ENCODE results near the gene ELP2. TPM values are rescaled to one million over a fixed set of nuclear protein-coding genes. Genes with fewer than 3 reads are reported as not detected.

The ELP2 gene
- total and polyA plus RNA-seq, 2 of the 8 experiments (the other 6 are each of a cell fraction or from before 2014, with no cell fraction given): 55.8 to 165 TPM

GRCh38 chr18:36157441-36157840, 27.7 kb downstream of the ELP2 start:
- H3K4me3 ChIP-seq (ENCODE audit: extremely low read depth in 1 of 4, insufficient read depth in 2 of 4, low read depth in 3 of 4, low read length in 4 of 4): no peak overlapping the region
- H3K79me1 ChIP-seq (ENCODE audit: low read depth, low read length): no peaks in the 10 kb centered on the region
- no peak overlapping the region for H2BK20ac ChIP-seq (ENCODE audit: low read length)
- H3K4ac ChIP-seq (replicated peaks; ENCODE audit: insufficient read length, low read depth, low read length): no peak overlapping the region
- H4K8ac ChIP-seq (ENCODE audit: extremely low read depth, insufficient read depth, low read length): no peak overlapping the region
- H3K9ac ChIP-seq (replicated peaks in 1 of 4; ENCODE audit: extremely low read depth in 1 of 4, low read depth in 3 of 4, low read length in 3 of 4): no peak overlapping the region
- H3K23me2 ChIP-seq (ENCODE audit: low read depth, low read length): no peaks in the 10 kb centered on the region
- no peak overlapping the region for H2AK5ac ChIP-seq (ENCODE audit: low read depth, low read length)
- TF ChIP-seq SP4 (IDR thresholded peaks at IDR 0.05; ENCODE audit: low read length) (no peak), KDM1A (IDR thresholded peaks at IDR 0.05; ENCODE audit: borderline replicate concordance, low read length) (no peak), POLR2A (IDR thresholded peaks at IDR 0.05; ENCODE audit: control extremely low read depth in 1 of 2, low read depth in 2 of 2, low read length in 2 of 2) (no peak), TEAD4 (IDR thresholded peaks at IDR 0.05; ENCODE audit: low read depth, low read length) (no peak), FOSL1 (IDR thresholded peaks at IDR 0.05; ENCODE audit: insufficient read depth, low read depth, low read length) (no peak), SP1 (IDR thresholded peaks at IDR 0.05; ENCODE audit: low read depth, low read length) (no peak), SRF (IDR thresholded peaks at IDR 0.05; ENCODE audit: low read depth, low read length) (no peak), CTBP2 (IDR thresholded peaks at IDR 0.05; ENCODE audit: borderline replicate concordance, insufficient read depth, insufficient read length, low read length) (no peak), BCL11A (IDR thresholded peaks at IDR 0.05; ENCODE audit: low read depth in 2 of 2, low read length in 2 of 2) (no peak), TAF1 (IDR thresholded peaks at IDR 0.05; ENCODE audit: low read depth, low read length) (no peak), POLR2AphosphoS5 (IDR thresholded peaks at IDR 0.05; ENCODE audit: low read depth, low read length) (no peak), CREB1 (IDR thresholded peaks at IDR 0.05) (no peak), BRCA1 (IDR thresholded peaks at IDR 0.05; ENCODE audit: low read depth, low read length) (no peak), ZNF274 (IDR thresholded peaks at IDR 0.05; ENCODE audit: borderline replicate concordance, extremely low read depth, low read length) (no peak), CHD1 (IDR thresholded peaks at IDR 0.05; ENCODE audit: low read depth, low read length) (no peak)
- H3K14ac ChIP-seq (ENCODE audit: insufficient read length): no peak overlapping the region
- no peak overlapping the region for H3K56ac ChIP-seq (replicated peaks; ENCODE audit: insufficient read length, low read depth, low read length)
- H4K20me1 ChIP-seq (replicated peaks in 1 of 2; ENCODE audit: control insufficient read depth in 1 of 2, insufficient read depth in 2 of 2, low read length in 2 of 2): peaks cover 0 to 3% of the 10 kb centered on the region in 2 experiments
- no peak overlapping the region for H3K4me2 ChIP-seq (ENCODE audit: insufficient read depth in 1 of 2, low read depth in 2 of 2, low read length in 2 of 2)
- no peak overlapping the region for H2AFZ ChIP-seq (ENCODE audit: low read length)
- no peaks in the 10 kb centered on the region for H3K79me2 ChIP-seq (ENCODE audit: control insufficient read depth in 1 of 2, insufficient read depth in 2 of 2, low read length in 2 of 2)
- no peak overlapping the region for H4K5ac ChIP-seq (ENCODE audit: insufficient read length, low read depth, low read length)
- H3K27me3 ChIP-seq (replicated peaks in 1 of 4; ENCODE audit: control insufficient read depth in 3 of 4, extremely low read depth in 1 of 4, insufficient read depth in 3 of 4, low read length in 3 of 4): no peaks in the 10 kb centered on the region
- H2BK5ac ChIP-seq (ENCODE audit: low read depth, low read length): no peak overlapping the region
- no peak overlapping the region for H2BK120ac ChIP-seq (replicated peaks; ENCODE audit: low read depth, low read length)
- FAIRE-seq: no peak
- no peaks in the 10 kb centered on the region for H3K4me1 ChIP-seq (replicated peaks in 1 of 4; ENCODE audit: control insufficient read depth in 3 of 4, insufficient read depth in 4 of 4, low read length in 3 of 4)
- POLR2A ChIA-PET (ENCODE audit: partially characterized antibody): interaction anchor here (1.0 kb wide), 2 partner anchors 8 to 23 kb away, joined by 4 to 5 read pairs; no protein-coding TSS in a partner anchor
- no peak overlapping the region for H3K27ac ChIP-seq (ENCODE audit: low read depth, low read length)
- DNase-seq (ENCODE audit: low read depth in 1 of 2, low spot score in 2 of 2): no peak
- no peaks in the 10 kb centered on the region for H3K9me3 ChIP-seq (ENCODE audit: insufficient read depth in 2 of 2, low read depth in 1 of 2, low read length in 1 of 2)
- H3K23ac ChIP-seq (ENCODE audit: insufficient read length): no peak overlapping the region
- H4K91ac ChIP-seq (replicated peaks; ENCODE audit: insufficient read length, low read length): no peak overlapping the region
- H2BK12ac ChIP-seq (ENCODE audit: low read depth, low read length): no peak overlapping the region
- H3K36me3 ChIP-seq (ENCODE audit: control insufficient read depth in 2 of 4, insufficient read depth in 4 of 4, low read length in 3 of 4): peaks cover 36 to 94% (median 73%) of the 10 kb centered on the region in 4 experiments
- CTCF ChIA-PET (ENCODE audit: partially characterized antibody): interaction anchor here (0.6 to 1.8 kb wide), 9 partner anchors 9 to 140 kb away, joined by 3 to 9 read pairs (median 3); no protein-coding TSS in a partner anchor
- no peak overlapping the region for H2BK15ac ChIP-seq (ENCODE audit: low read length)
- H3K18ac ChIP-seq (ENCODE audit: extremely low read depth, low read length): no peak overlapping the region
